Left ventricle myocardium inferior (tissue), 1 donor: Measurements from ENCODE around the gene CNNM2. TPM values are rescaled to one million over a fixed set of nuclear protein-coding genes. Genes with fewer than 3 reads are reported as not detected.

Experiments
- DNase-seq: peaks from one replicate; pipeline ENCODE4 v3.0.0-alpha.2; 2020
- H3K27ac ChIP-seq: fragments of 200-600 bp; replicated peaks from 2 replicates; pipeline ENCODE4 v1.8.0; 2021
- H3K27me3 ChIP-seq: fragments of 200-600 bp; 2 replicates; pipeline ENCODE4 v1.8.0; 2021; ENCODE audit warnings: low read depth
- H3K36me3 ChIP-seq: fragments of 200-600 bp; 2 replicates; pipeline ENCODE4 v1.8.0; 2021
- H3K4me1 ChIP-seq: fragments of 200-600 bp; 2 replicates; pipeline ENCODE4 v1.8.0; 2021
- H3K4me3 ChIP-seq: fragments of 200-600 bp; 2 replicates; pipeline ENCODE4 v1.8.0; 2021; ENCODE audit warnings: mild to moderate bottlenecking, moderate library complexity
- H3K9me3 ChIP-seq: fragments of 200-600 bp; replicated peaks from 2 replicates; pipeline ENCODE4 v1.8.0; 2021
- intact Hi-C: fragments of 100-400 bp; cut with micrococcal nuclease; formaldehyde crosslinking; loops from one replicate; pipeline ENCODE4 v1.11.0; 2022
- total RNA-seq: library from RNA; stranded (reverse); fragmentation: NEBNext Ultra II Directional; extraction: Animal tissue kit (Norgen Biotek cat#: 25700); gene quantifications from one replicate; pipeline ENCODE4 v1.2.1, GENCODE V29; 2021
- TF ChIP-seq, protein P1 (sequence below): fragments of 200-600 bp; IDR thresholded peaks from 2 replicates; pipeline ENCODE4 v1.8.0; 2021; ENCODE audit warnings: antibody characterized with exemption, mild to moderate bottlenecking, borderline replicate concordance
- donor health status: DM: no; HTN: yes; CAD: no; lungs with severe emphysema.

Gene CNNM2
- total RNA-seq, 1 donor from 2014 or later, result 3.3 TPM

DNA sequence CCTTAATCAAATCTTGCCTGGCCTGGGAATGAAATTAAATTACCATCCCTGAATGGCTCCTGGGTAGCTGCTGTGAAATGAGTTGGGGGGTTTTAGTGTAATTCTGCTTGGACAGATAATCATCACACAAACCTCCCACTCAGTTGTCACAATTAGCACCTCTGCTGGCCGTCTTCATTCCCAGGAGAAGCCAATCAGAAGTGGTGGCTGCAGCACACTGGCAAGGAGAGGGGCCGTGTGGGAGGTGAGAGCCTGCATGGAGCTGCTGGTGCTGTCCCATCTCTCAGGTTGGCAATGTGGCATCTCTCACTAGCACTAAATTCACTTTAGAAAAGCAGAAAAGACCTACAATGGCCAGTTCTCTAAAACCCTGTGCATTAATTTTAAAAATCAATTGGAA, 182.5 kb downstream of the CNNM2 start:
- no peak for DNase-seq
- peaks cover 28% of the 10 kb centered on the region for H3K4me1 ChIP-seq
- intact Hi-C loops, result no loop called here
- H3K4me3 ChIP-seq, result no peak overlapping the region
- H3K9me3 ChIP-seq, result no peaks in the 10 kb centered on the region
- TF ChIP-seq, protein P1, sequence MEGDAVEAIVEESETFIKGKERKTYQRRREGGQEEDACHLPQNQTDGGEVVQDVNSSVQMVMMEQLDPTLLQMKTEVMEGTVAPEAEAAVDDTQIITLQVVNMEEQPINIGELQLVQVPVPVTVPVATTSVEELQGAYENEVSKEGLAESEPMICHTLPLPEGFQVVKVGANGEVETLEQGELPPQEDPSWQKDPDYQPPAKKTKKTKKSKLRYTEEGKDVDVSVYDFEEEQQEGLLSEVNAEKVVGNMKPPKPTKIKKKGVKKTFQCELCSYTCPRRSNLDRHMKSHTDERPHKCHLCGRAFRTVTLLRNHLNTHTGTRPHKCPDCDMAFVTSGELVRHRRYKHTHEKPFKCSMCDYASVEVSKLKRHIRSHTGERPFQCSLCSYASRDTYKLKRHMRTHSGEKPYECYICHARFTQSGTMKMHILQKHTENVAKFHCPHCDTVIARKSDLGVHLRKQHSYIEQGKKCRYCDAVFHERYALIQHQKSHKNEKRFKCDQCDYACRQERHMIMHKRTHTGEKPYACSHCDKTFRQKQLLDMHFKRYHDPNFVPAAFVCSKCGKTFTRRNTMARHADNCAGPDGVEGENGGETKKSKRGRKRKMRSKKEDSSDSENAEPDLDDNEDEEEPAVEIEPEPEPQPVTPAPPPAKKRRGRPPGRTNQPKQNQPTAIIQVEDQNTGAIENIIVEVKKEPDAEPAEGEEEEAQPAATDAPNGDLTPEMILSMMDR, result no peak
- H3K27ac ChIP-seq, result no peak overlapping the region
- no peaks in the 10 kb centered on the region for H3K27me3 ChIP-seq
- peaks cover 87% of the 10 kb centered on the region for H3K36me3 ChIP-seq

DNA sequence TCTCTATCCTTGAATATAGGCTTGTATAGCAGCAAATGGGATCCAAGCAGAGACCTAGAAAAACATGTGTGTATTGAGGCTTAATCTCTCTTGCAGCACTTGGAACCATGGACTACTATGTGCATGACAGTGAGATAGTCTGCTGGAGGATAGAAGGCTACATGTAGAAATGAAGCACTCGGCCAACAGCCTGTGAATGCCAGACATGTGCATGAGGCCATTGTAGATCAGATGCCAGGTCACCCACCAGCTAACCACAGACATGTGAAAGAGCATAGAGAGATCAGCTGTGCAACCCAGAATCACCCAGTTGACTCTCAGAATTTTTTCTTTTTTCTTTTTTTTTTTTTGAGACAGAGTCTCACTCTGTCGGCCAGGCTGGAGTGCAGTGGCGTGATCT, 184.1 kb downstream of the CNNM2 start:
- TF ChIP-seq, protein P1, result no peak
- peaks cover 75% of the 10 kb centered on the region for H3K36me3 ChIP-seq
- no peak overlapping the region for H3K4me3 ChIP-seq
- intact Hi-C loops, result no loop called here
- no peak overlapping the region for H3K27ac ChIP-seq
- no peaks in the 10 kb centered on the region for H3K9me3 ChIP-seq
- no peak for DNase-seq
- H3K27me3 ChIP-seq, result no peaks in the 10 kb centered on the region
- H3K4me1 ChIP-seq, result peaks cover 42% of the 10 kb centered on the region

DNA sequence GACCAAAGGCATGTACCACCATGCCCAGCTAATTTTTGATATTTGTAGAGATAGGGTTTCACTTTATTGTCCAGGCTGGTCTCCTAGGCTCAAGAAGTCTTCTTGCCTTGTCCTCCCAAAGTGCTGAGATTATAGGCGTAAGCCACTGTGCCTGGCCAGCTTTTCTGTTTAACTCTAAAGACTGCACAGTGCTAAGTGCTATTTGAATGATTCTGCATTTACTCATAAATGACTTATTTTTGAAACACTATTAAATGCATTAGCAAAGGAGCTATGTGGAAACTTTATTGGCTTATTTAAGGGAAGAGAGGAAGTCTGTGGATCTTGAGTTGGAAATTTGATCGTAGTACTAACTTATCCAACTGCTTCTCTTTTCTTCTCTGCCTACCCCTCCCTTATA, 185.9 kb downstream of the CNNM2 start:
- H3K36me3 ChIP-seq, result peaks cover 61% of the 10 kb centered on the region
- H3K4me3 ChIP-seq, result no peak overlapping the region
- no peak for DNase-seq
- H3K4me1 ChIP-seq, result peaks cover 44% of the 10 kb centered on the region
- TF ChIP-seq, protein P1, result no peak
- H3K9me3 ChIP-seq, result no peaks in the 10 kb centered on the region
- H3K27ac ChIP-seq, result no peak overlapping the region
- H3K27me3 ChIP-seq, result no peaks in the 10 kb centered on the region
- intact Hi-C loops, result no loop called here

DNA sequence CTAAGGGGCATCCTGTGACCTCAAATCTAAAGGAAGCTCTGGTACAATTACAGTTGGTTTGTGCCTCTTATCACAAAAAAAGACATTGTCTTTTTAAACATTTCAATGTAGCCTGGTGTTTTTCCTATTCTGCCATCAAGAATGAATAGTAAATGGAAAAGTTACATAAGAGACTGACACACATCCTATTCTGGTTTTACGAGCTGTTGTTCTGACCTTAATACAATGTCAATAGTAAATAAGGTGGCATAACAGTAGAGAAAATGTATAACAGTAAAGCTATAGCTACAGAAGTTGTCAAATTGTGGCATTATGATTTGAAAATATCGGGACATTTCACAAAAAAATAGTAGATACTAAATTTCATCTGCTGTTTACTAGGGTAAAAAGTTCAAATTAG, 186.6 kb downstream of the CNNM2 start:
- no peak for DNase-seq
- intact Hi-C loops, result no loop called here
- H3K27ac ChIP-seq, result no peak overlapping the region
- TF ChIP-seq, protein P1, result no peak
- no peaks in the 10 kb centered on the region for H3K9me3 ChIP-seq
- no peaks in the 10 kb centered on the region for H3K27me3 ChIP-seq
- H3K4me3 ChIP-seq, result no peak overlapping the region
- H3K36me3 ChIP-seq, result peaks cover 54% of the 10 kb centered on the region
- peaks cover 46% of the 10 kb centered on the region for H3K4me1 ChIP-seq

DNA sequence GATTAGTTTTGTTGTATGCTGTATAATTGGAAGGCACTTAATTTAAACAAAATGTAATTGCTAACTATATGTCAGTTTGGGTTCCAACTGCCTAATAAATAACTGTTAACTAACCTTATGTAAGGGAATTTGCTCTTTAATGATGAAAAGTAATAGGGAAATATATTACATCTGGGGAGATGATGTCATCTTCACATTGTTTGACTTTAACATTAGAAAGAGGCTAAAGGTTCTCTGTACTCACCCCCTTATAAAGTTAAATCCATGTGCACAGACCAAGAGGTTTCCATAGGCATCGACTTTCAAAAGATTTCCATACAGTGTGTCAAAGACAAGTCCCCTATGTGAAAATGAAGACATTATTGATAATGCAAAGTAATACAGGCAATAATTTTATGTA, 187.4 kb downstream of the CNNM2 start:
- H3K4me1 ChIP-seq, result peaks cover 50% of the 10 kb centered on the region
- no peaks in the 10 kb centered on the region for H3K9me3 ChIP-seq
- TF ChIP-seq, protein P1, result no peak
- intact Hi-C loops, result no loop called here
- peaks cover 46% of the 10 kb centered on the region for H3K36me3 ChIP-seq
- no peaks in the 10 kb centered on the region for H3K27me3 ChIP-seq
- no peak for DNase-seq
- no peak overlapping the region for H3K4me3 ChIP-seq
- H3K27ac ChIP-seq, result no peak overlapping the region

DNA sequence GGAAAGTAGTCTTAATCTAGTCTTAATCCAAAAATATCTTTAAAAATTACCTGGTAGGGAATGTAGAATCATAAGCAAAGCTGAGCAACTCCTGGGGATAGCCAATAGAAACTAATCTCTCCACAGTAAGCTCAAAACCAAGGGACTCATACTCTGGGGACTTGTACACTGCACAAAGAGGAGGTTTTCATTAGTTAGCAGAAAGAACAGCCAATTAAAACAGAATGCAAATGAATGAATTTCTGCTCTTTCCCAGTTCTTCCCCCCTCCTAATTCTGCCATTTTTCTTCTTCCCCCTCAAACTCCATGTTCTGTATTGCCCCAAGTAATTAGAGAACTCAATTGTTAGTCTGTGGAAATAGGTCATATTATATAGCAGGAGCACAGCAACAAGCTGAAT, 188.4 kb downstream of the CNNM2 start:
- DNase-seq, result no peak
- intact Hi-C loops, result no loop called here
- Histone ChIP-seq H3K36me3 (peaks cover 35% of the 10 kb centered on the region), H3K27ac (no peak overlapping the region), H3K9me3 (no peaks in the 10 kb centered on the region), H3K4me1 (peaks cover 58% of the 10 kb centered on the region), H3K4me3 (no peak overlapping the region), H3K27me3 (no peaks in the 10 kb centered on the region)
- TF ChIP-seq, protein P1, result no peak
